ENCODE data around the gene PARP1.

DNA sequence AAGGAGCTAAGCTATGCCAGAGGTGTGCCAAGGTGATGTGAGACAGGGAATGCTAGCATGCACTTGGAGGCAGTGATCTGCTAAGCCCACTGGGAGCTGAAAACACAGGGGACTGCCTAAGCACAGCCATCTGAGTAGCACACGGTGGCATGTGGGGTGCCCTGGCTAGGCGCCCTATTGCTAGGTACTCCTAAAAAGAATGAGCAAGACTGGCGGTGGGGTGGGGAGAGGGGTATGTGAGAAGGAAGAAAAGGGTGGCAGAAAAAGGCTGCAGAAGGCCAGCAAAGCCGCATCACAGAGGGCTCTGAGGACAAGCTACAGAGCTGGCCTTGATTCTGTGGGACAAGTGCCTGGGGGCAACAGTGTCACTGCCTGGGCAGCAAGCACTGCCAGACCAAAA is 23.9 kb downstream of the PARP1 start:
- no peak for TF ChIP-seq POLR2A (IDR thresholded peaks at IDR 0.05)
- no peak for TF ChIP-seq POLR2AphosphoS5 (IDR thresholded peaks at IDR 0.05; ENCODE audit: insufficient read depth in 1 of 2, low read depth in 1 of 2)
- TF ChIP-seq, protein P1, sequence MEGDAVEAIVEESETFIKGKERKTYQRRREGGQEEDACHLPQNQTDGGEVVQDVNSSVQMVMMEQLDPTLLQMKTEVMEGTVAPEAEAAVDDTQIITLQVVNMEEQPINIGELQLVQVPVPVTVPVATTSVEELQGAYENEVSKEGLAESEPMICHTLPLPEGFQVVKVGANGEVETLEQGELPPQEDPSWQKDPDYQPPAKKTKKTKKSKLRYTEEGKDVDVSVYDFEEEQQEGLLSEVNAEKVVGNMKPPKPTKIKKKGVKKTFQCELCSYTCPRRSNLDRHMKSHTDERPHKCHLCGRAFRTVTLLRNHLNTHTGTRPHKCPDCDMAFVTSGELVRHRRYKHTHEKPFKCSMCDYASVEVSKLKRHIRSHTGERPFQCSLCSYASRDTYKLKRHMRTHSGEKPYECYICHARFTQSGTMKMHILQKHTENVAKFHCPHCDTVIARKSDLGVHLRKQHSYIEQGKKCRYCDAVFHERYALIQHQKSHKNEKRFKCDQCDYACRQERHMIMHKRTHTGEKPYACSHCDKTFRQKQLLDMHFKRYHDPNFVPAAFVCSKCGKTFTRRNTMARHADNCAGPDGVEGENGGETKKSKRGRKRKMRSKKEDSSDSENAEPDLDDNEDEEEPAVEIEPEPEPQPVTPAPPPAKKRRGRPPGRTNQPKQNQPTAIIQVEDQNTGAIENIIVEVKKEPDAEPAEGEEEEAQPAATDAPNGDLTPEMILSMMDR (IDR thresholded peaks at IDR 0.05): no peak
